Peyer's patch (tissue), 4 donors: ENCODE data around the gene WDHD1. TPM values are rescaled to one million over a fixed set of nuclear protein-coding genes. Genes with fewer than 3 reads are reported as not detected.
A peak's percentile ranks its signal among the peaks of the same experiment; 100 is the strongest.
"Not testable (repeated sequence)": the region's sequence is repeated elsewhere in the genome, so short reads cannot be mapped to it uniquely, and the experiment has no call there.

Source experiments
- DNase-seq, 3 donors: peaks; one replicate each; pipeline ENCODE4 v3.0.0-alpha.2; 2017 to 2019
- H3K27ac ChIP-seq, 4 donors: fragments of 200-600 bp; sonication (generic); one replicate each; pipeline ENCODE4 v1.5.1; 2016 to 2019
- H3K27me3 ChIP-seq, 2 donors: fragments of 200-600 bp; sonication (generic); one replicate each; pipeline ENCODE4 v1.5.1; 2019
- H3K36me3 ChIP-seq, 3 donors: fragments of 200-600 bp; sonication (generic); one replicate each; pipeline ENCODE4 v1.5.1; 2016 to 2019
- H3K4me1 ChIP-seq, 4 donors: fragments of 200-600 bp; sonication (generic); one replicate each; pipeline ENCODE4 v1.5.1; 2016 to 2019
- H3K4me3 ChIP-seq, 4 donors: fragments of 200-600 bp; sonication (generic); 1 replicate in 3 of 4; 2 replicates in 1 of 4; pipeline ENCODE4 v1.5.1; 2016 to 2019; ENCODE audit warnings: mild to moderate bottlenecking in 1 of 4
- H3K9me3 ChIP-seq, 4 donors: fragments of 200-600 bp; sonication (generic); one replicate each; pipeline ENCODE4 v1.5.1; 2016 to 2019; ENCODE audit warnings: mild to moderate bottlenecking in 1 of 4
- POLR2A ChIP-seq, 2 donors: fragments of 450-650 bp; IDR thresholded peaks; one replicate each; pipeline ENCODE4 v1.5.1; 2017; ENCODE audit warnings: antibody characterized with exemption in 2 of 2, mild to moderate bottlenecking in 2 of 2, moderate library complexity in 2 of 2
- total RNA-seq, 4 donors: library from RNA; depleted of rRNA; stranded (reverse); fragments of >200 nt; gene quantifications; one replicate each; pipeline ENCODE4 v1.1.0, GENCODE V29; 2016
- TF ChIP-seq, protein P1 (sequence below), 6 experiments: fragments of 450-650 bp in 4 of 6; fragments of 200-600 bp in 2 of 6; sonication (generic) in 1 of 6; IDR thresholded peaks; one replicate each; pipeline ENCODE4 v1.5.1; 2017 to 2019; ENCODE audit warnings: antibody characterized with exemption in 6 of 6, mild to moderate bottlenecking in 3 of 6, moderate library complexity in 1 of 6

The WDHD1 gene
- total RNA-seq, 4 donors from 2014 or later = 0.70 to 2.5 (median 1.0) TPM

DNA sequence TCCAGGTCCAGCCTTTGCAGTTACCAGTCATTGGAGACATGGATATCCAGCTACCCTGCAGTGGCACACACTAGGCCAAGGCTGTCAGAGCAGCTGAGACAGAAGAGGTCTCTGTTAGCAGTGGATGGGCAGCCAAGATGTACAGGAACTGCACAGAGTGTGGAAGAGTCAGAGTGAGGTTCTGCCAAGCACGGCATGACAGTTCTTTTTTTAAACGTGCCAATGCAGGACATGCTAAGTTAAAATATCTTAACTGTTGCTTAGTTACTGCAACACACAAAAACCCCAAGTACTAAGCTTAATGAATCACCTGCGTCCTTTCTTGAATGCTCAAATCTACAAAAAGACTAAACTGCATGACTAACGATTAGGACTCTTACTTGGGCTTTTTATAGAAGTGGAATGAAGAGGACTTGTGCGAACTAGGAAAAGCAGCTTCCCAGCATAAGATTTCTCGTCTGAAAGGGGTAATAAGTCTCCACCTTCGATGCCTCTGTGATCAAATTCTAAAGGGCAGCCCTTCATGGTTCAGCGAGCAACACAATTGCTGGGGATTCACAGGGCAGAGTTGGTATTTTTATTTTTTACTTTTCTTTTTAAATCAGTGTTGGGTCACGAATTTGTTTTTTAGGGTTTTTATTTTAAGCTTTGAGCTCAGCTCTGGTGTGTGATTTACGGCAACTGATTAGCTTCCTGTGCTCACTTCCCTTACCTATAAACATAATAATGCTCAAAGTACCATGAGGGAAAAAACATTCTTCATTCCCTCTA is 45.2 kb upstream of the WDHD1 start:
- H3K9me3 ChIP-seq = no peaks in the 10 kb centered on the region
- no peak for DNase-seq
- H3K4me1 ChIP-seq = no peaks in the 10 kb centered on the region
- peak overlapping the region in 2 of 4 donors; percentile 12 to 32 for H3K27ac ChIP-seq
- peaks cover 0 to 5% (median 0%) of the 10 kb centered on the region in 3 donors for H3K36me3 ChIP-seq
- H3K27me3 ChIP-seq = no peaks in the 10 kb centered on the region
- TF ChIP-seq, protein P1, sequence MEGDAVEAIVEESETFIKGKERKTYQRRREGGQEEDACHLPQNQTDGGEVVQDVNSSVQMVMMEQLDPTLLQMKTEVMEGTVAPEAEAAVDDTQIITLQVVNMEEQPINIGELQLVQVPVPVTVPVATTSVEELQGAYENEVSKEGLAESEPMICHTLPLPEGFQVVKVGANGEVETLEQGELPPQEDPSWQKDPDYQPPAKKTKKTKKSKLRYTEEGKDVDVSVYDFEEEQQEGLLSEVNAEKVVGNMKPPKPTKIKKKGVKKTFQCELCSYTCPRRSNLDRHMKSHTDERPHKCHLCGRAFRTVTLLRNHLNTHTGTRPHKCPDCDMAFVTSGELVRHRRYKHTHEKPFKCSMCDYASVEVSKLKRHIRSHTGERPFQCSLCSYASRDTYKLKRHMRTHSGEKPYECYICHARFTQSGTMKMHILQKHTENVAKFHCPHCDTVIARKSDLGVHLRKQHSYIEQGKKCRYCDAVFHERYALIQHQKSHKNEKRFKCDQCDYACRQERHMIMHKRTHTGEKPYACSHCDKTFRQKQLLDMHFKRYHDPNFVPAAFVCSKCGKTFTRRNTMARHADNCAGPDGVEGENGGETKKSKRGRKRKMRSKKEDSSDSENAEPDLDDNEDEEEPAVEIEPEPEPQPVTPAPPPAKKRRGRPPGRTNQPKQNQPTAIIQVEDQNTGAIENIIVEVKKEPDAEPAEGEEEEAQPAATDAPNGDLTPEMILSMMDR (IDR thresholded peaks at IDR 0.05) = no peak
- TF ChIP-seq POLR2A (IDR thresholded peaks at IDR 0.05) = no peak
- H3K4me3 ChIP-seq = no peak overlapping the region

DNA sequence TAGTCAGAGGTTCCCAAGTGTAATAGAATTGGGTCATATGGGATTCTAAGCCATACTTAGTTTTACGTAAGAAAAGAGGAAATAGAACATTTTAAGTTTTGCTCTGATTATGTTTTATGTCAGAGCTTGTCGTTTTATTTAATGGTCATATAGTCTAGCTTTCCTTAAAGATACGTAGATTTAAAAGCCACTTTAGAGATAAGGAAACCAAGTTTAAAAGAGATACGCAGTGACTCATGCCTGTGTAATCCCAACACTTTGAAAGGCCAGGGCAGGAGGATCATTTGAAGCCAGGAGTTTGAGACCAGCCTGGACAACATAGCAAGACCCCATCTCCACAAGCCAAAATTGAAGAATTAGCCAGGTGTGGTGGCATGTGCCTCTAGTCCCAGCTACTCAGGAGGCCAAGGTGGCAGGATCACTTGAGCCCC is 44.1 kb upstream of the WDHD1 start:
- Histone ChIP-seq H3K27ac (no peak overlapping the region), H3K36me3 (peaks cover 0 to 5% (median 0%) of the 10 kb centered on the region in 3 donors)
- DNase-seq = no peak

DNA sequence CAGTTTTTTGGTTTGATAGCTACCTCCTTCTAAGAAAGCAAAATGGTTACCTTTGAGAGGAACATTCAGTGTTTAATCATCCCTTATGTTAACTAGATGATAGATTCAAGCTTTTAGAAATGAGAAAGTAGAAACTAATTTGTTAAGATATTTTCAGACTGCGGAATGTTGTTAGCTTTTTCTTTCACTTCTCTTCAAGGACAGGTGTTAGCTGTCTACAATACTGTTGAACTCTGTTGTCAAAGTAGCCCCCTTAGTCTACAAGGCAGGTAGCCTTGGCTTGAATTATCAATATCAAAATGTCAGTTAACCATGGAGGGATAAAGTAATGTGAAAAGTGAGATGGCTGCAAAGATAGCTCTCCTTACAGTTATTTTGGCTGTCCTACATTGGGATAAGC is 39.3 kb upstream of the WDHD1 start:
- no peak overlapping the region for H3K27ac ChIP-seq
- H3K36me3 ChIP-seq = peaks cover 0 to 45% (median 0%) of the 10 kb centered on the region in 3 donors
- no peaks in the 10 kb centered on the region for H3K4me1 ChIP-seq
- H3K27me3 ChIP-seq = no peaks in the 10 kb centered on the region
- DNase-seq = no peak
- no peaks in the 10 kb centered on the region for H3K9me3 ChIP-seq
- no peak for TF ChIP-seq POLR2A (IDR thresholded peaks at IDR 0.05)
- TF ChIP-seq, protein P1 (IDR thresholded peaks at IDR 0.05) = no peak
- H3K4me3 ChIP-seq = no peak overlapping the region

More for the DNA sequence above, 44.1 kb upstream of the WDHD1 start:
- TF ChIP-seq, protein P1 (IDR thresholded peaks at IDR 0.05) = no peak
- no peak for TF ChIP-seq POLR2A (IDR thresholded peaks at IDR 0.05)
- Histone ChIP-seq H3K4me3 (no peak overlapping the region), H3K27me3 (no peaks in the 10 kb centered on the region), H3K9me3 (no peaks in the 10 kb centered on the region), H3K4me1 (no peaks in the 10 kb centered on the region)

DNA sequence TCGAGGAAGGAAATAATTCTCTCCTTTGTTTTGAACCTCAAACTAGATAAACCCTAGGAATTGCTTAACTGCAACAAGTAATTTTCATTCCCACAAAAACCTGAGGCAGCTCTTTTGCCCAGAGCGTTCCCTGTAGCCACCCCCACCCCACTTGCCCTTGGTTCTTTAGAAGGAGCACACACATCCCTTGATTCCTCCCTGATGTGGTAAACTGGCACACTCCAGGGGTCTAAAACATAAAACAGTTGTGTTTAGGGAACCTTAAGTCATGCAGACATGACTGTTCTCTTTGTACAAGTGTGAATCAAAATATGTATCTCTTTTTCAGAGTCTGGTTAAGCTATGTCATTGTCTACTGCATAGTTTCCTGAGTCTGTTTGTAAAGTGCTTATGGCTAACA is 38.5 kb upstream of the WDHD1 start:
- no peak for TF ChIP-seq POLR2A (IDR thresholded peaks at IDR 0.05)
- TF ChIP-seq, protein P1 (IDR thresholded peaks at IDR 0.05) = no peak
- H3K27me3 ChIP-seq = no peaks in the 10 kb centered on the region
- peaks cover 0 to 45% (median 0%) of the 10 kb centered on the region in 3 donors for H3K36me3 ChIP-seq
- H3K27ac ChIP-seq = no peak overlapping the region
- no peak for DNase-seq
- H3K4me1 ChIP-seq = no peaks in the 10 kb centered on the region
- no peak overlapping the region for H3K4me3 ChIP-seq
- no peaks in the 10 kb centered on the region for H3K9me3 ChIP-seq

DNA sequence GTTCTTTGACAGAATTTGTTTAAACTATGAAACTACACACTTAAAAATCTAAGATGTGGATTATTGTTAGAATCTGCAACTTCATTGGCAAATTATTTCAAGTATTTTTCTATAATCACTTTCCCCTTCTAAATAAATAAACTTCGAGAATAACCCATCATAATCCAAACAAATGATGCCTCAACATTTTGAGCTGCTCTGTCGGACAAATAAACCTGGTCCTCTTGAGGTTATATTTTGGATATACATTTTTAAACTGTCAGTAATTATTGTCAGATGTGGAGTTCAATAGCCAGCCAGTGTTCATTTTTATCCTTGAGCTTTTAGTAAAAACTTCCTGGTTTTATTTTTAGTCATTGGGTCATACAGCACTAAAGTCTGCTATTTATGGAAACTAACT is 38.0 kb upstream of the WDHD1 start:
- not testable (repeated sequence) for H3K4me3 ChIP-seq, H3K9me3 ChIP-seq, DNase-seq, H3K27ac ChIP-seq, H3K4me1 ChIP-seq, H3K27me3 ChIP-seq
- H3K36me3 ChIP-seq = peaks cover 0 to 45% (median 0%) of the 10 kb centered on the region in 3 donors

DNA sequence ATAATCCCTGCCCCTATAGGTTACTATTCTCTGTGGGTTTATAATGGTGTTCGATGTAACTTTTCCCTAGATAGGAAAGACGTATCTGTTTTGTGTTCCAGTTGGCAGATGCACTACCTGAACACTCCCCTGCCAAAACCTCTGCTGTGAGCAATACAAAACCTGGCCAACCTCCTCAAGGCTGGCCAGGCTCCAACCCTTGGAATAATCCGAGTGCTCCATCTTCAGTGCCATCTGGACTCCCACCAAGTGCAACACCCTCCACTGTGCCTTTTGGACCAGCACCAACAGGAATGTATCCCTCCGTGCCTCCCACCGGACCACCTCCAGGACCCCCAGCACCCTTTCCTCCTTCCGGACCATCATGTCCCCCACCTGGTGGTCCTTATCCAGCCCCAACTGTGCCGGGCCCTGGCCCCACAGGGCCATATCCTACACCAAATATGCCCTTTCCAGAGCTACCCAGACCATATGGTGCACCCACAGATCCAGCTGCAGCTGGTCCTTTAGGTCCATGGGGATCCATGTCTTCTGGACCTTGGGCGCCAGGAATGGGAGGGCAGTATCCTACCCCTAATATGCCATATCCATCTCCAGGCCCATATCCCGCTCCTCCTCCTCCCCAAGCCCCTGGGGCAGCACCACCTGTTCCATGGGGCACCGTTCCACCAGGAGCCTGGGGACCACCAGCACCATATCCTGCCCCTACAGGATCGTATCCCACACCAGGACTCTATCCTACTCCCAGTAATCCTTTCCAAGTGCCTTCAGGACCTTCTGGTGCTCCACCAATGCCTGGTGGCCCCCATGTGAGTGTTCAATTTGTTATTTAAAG is 35.8 kb upstream of the WDHD1 start:
- Histone ChIP-seq H3K36me3 (peaks cover 0 to 53% (median 0%) of the 10 kb centered on the region in 3 donors), H3K4me1 (no peaks in the 10 kb centered on the region), H3K27ac (no peak overlapping the region), H3K9me3 (no peaks in the 10 kb centered on the region), H3K4me3 (no peak overlapping the region), H3K27me3 (no peaks in the 10 kb centered on the region)
- TF ChIP-seq POLR2A (IDR thresholded peaks at IDR 0.05) = no peak
- TF ChIP-seq, protein P1 (IDR thresholded peaks at IDR 0.05) = no peak
- no peak for DNase-seq
